HepG2 (cell line): ENCODE measurements around the gene EPSTI1. TPM values are rescaled to one million over a fixed set of nuclear protein-coding genes. Genes with fewer than 3 reads are reported as not detected.

Experiments
- ATAC-seq: fragments of 200-7000 bp; cut with Tn5 transposase; 3 replicates; pipeline ENCODE4 v1.9.1; 2020; ENCODE audit warnings: mild to moderate bottlenecking, moderate library complexity
- BruUV-seq: library from RNA; stranded (reverse); fragments of 400-500 nt; replicated peaks from 2 replicates; lab custom pipeline; 2021; lab: Mats Ljungman, UMichigan
- CTCF ChIA-PET: fragments of 300-600 bp; formaldehyde crosslinking; extraction: SDS; loops from one replicate; lab custom pipeline; 2021; ENCODE audit warnings: low total read pairs, inconsistent platforms, low intra/inter-chr PET ratio; lab: Yijun Ruan, JAX
- POLR2A ChIA-PET: fragments of 350-600 bp; sonication (Branson Sonifier 250); formaldehyde crosslinking; loops from one replicate; lab custom pipeline; 2020; ENCODE audit warnings: antibody characterized with exemption, inconsistent platforms; lab: Yijun Ruan, JAX
- DNase-seq: peaks from one replicate; pipeline ENCODE4 v3.0.0-alpha.2; 2015; ENCODE audit warnings: low spot score
- FAIRE-seq: peaks from 3 replicates; lab custom pipeline; 2011; peaks lifted over from hg19 to GRCh38; lab: Jason Lieb, UNC
- H2AFZ ChIP-seq: one replicate; pipeline ENCODE4 v1.6.1; 2011; ENCODE audit warnings: low read length, inconsistent platforms
- H3K27ac ChIP-seq: fragments of 300-600 bp; 3 replicates; pipeline ENCODE4 v1.8.0; 2011; ENCODE audit warnings: mixed run types, mild to moderate bottlenecking, mixed read lengths, low read length, inconsistent platforms; ENCODE audit not compliant: insufficient read depth; ENCODE audit errors: extremely low read length
- H3K27me3 ChIP-seq, 2 experiments: fragments of 200-600 bp in 1 of 2; 2 replicates in 1 of 2; 3 replicates in 1 of 2; pipeline versions ENCODE4 v1.6.0 to v1.8.0; 2011; ENCODE audit warnings: low read length in 2 of 2, mild to moderate bottlenecking in 2 of 2, moderate library complexity in 2 of 2, inconsistent platforms in 1 of 2; ENCODE audit not compliant: insufficient read depth in 2 of 2, control insufficient read depth in 1 of 2
- H3K36me3 ChIP-seq, 2 experiments: fragments of 200-600 bp in 1 of 2; replicated peaks in 1 of 2; 2 replicates in 1 of 2; 3 replicates in 1 of 2; pipeline versions ENCODE4 v1.5.1 to v1.8.0; 2011; ENCODE audit warnings: low read length in 2 of 2, inconsistent platforms in 1 of 2; ENCODE audit not compliant: insufficient read depth in 2 of 2, control insufficient read depth in 1 of 2
- H3K4me1 ChIP-seq: 2 replicates; pipeline ENCODE4 v1.5.1; 2012; ENCODE audit warnings: low read length, inconsistent platforms; ENCODE audit not compliant: insufficient read depth
- H3K4me2 ChIP-seq: 2 replicates; pipeline ENCODE4 v1.6.0; 2011; ENCODE audit warnings: low read depth, low read length, inconsistent platforms
- H3K4me3 ChIP-seq, 3 experiments: fragments of 200-600 bp in 1 of 3; sonication (generic), shearing (Covaris generic) in 1 of 3; replicated peaks in 1 of 3; 2 replicates each; pipeline ENCODE4 v1.5.1; 2011 to 2016; ENCODE audit warnings: low read length in 3 of 3, inconsistent platforms in 2 of 3, low read depth in 2 of 3, mild to moderate bottlenecking in 2 of 3, control low read depth in 1 of 3, mixed read lengths in 1 of 3; ENCODE audit not compliant: insufficient read depth in 1 of 3
- H3K79me2 ChIP-seq: one replicate; pipeline ENCODE4 v1.6.1; 2011; ENCODE audit warnings: low read length, inconsistent platforms; ENCODE audit not compliant: insufficient read depth
- H3K9ac ChIP-seq: 2 replicates; pipeline ENCODE4 v1.6.0; 2011; ENCODE audit warnings: mild to moderate bottlenecking, low read depth, low read length, inconsistent platforms; ENCODE audit not compliant: insufficient read depth
- H3K9me3 ChIP-seq: 2 replicates; pipeline ENCODE4 v1.5.1; 2012; ENCODE audit warnings: mild to moderate bottlenecking, low read length
- H4K20me1 ChIP-seq: 2 replicates; pipeline ENCODE4 v1.6.0; 2011; ENCODE audit warnings: inconsistent platforms, mild to moderate bottlenecking, low read length, moderate library complexity; ENCODE audit not compliant: insufficient read depth
- ARNTL ChIP-seq: sonication (generic); formaldehyde crosslinking; IDR thresholded peaks from 2 replicates; pipeline ENCODE4 v1.4.0; 2020; ENCODE audit warnings: mild to moderate bottlenecking, missing genetic modification reagents
- ATRX ChIP-seq: sonication (generic); formaldehyde crosslinking; IDR thresholded peaks from 2 replicates; pipeline ENCODE4 v1.4.0; 2020; ENCODE audit warnings: missing genetic modification reagents, borderline replicate concordance
- ELF4 ChIP-seq: sonication (generic); formaldehyde crosslinking; IDR thresholded peaks from 2 replicates; pipeline ENCODE4 v1.5.0; 2020; ENCODE audit warnings: missing genetic modification reagents, mild to moderate bottlenecking, moderate library complexity, borderline replicate concordance
- GATAD2A ChIP-seq: IDR thresholded peaks from 2 replicates; pipeline ENCODE4 v1.6.1; 2016
- MLLT10 ChIP-seq: sonication (generic); formaldehyde crosslinking; IDR thresholded peaks from 2 replicates; pipeline ENCODE4 v1.4.0; 2020; ENCODE audit warnings: missing genetic modification reagents
- SP140L ChIP-seq: sonication (generic); formaldehyde crosslinking; IDR thresholded peaks from 2 replicates; pipeline ENCODE4 v1.4.0; 2020; ENCODE audit warnings: missing genetic modification reagents, borderline replicate concordance
- TBX2 ChIP-seq: sonication (generic); formaldehyde crosslinking; IDR thresholded peaks from 2 replicates; pipeline ENCODE4 v1.5.0; 2020; ENCODE audit warnings: missing genetic modification reagents, mild to moderate bottlenecking, borderline replicate concordance
- XRCC5 ChIP-seq: fragments of 200-400 bp; formaldehyde crosslinking; optimal IDR thresholded peaks from 2 replicates; pipeline ENCODE3; 2017; ENCODE audit warnings: mild to moderate bottlenecking, low read length
- ZBTB21 ChIP-seq: sonication (generic); formaldehyde crosslinking; IDR thresholded peaks from 2 replicates; pipeline ENCODE4 v1.4.0; 2020; ENCODE audit warnings: missing genetic modification reagents
- ZNF20 ChIP-seq: sonication (generic); formaldehyde crosslinking; IDR thresholded peaks from 2 replicates; pipeline ENCODE4 v1.4.0; 2020; ENCODE audit warnings: mild to moderate bottlenecking, moderate library complexity, missing genetic modification reagents
- ZNF619 ChIP-seq: sonication (generic); formaldehyde crosslinking; IDR thresholded peaks from 2 replicates; pipeline ENCODE4 v1.4.0; 2020; ENCODE audit warnings: mild to moderate bottlenecking, missing genetic modification reagents
- ZNF629 ChIP-seq: sonication (generic); formaldehyde crosslinking; conservative IDR thresholded peaks from 2 replicates; pipeline ENCODE4 v1.5.0; 2020; ENCODE audit warnings: missing genetic modification reagents
- ZNF720 ChIP-seq: sonication (generic); formaldehyde crosslinking; IDR thresholded peaks from 2 replicates; pipeline ENCODE4 v1.4.0; 2020; ENCODE audit warnings: missing genetic modification reagents
- ZNF83 ChIP-seq: sonication (generic); formaldehyde crosslinking; IDR thresholded peaks from 2 replicates; pipeline ENCODE4 v1.4.0; 2020; ENCODE audit warnings: missing genetic modification reagents, mild to moderate bottlenecking, borderline replicate concordance
- WGBS: methylation state at CpG from one replicate; pipeline ENCODE4 v1.1.6; 2017; ENCODE audit warnings: low lambda C conversion rate; 5-methylcytosine and 5-hydroxymethylcytosine counted together
- in situ Hi-C: cut with HindIII; loops from 2 replicates; pipeline ENCODE4 v1.10.0; 2017; ENCODE audit warnings: low pct_unique_long_range_greater_than_20kb; ENCODE audit not compliant: extremely low pct_ligation_motif_present
- intact Hi-C: fragments of 100-400 bp; cut with micrococcal nuclease; formaldehyde crosslinking; loops from one replicate; pipeline ENCODE4 v1.10.0; 2022; ENCODE audit not compliant: unreplicated experiment
- polyA plus RNA-seq, 8 experiments: library from polyadenylated mRNA; depleted of rRNA in 3 of 8; stranded (reverse) in 7 of 8; unstranded in 1 of 8; fragments of >200 nt; fragmentation: Illumina TruSeq in 4 of 8; extraction: Trizol in 4 of 8; gene quantifications; 2 replicates each; pipeline versions ENCODE4 v1.2.1 to v1.2.3, GENCODE V29; 2011 to 2016; ENCODE audit warnings: low read depth in 4 of 8, missing spikeins in 1 of 8, mixed read lengths in 1 of 8; ENCODE audit not compliant: insufficient read depth in 1 of 8
- total RNA-seq, 5 experiments: library from RNA; depleted of rRNA; stranded (reverse); fragments of >200 nt; fragmentation: Illumina TruSeq; extraction: Trizol; gene quantifications; 2 replicates each; pipeline ENCODE4 v1.2.3, GENCODE V29; 2016; ENCODE audit warnings: low read depth in 1 of 5
- TF ChIP-seq, protein P1 (sequence below): sonication (generic); formaldehyde crosslinking; IDR thresholded peaks from 2 replicates; pipeline ENCODE4 v1.8.0; 2022; ENCODE audit warnings: missing genetic modification reagents, low read depth, mild to moderate bottlenecking, borderline replicate concordance
- TF ChIP-seq, protein P2 (sequence below): sonication (generic); formaldehyde crosslinking; IDR thresholded peaks from 2 replicates; pipeline ENCODE4 v1.4.0; 2020; ENCODE audit warnings: mild to moderate bottlenecking, missing genetic modification reagents
- TF ChIP-seq, protein P3 (sequence below): sonication (generic); formaldehyde crosslinking; IDR thresholded peaks from 2 replicates; pipeline ENCODE4 v1.4.0; 2020; ENCODE audit warnings: missing genetic modification reagents
- TF ChIP-seq, protein P4 (sequence below), 2 experiments: sonication (generic) in 1 of 2; formaldehyde crosslinking in 1 of 2; IDR thresholded peaks; 2 replicates each; pipeline versions ENCODE4 v1.4.0 to v1.6.1; 2016 to 2020; ENCODE audit warnings: borderline replicate concordance in 1 of 2, low read depth in 1 of 2, mild to moderate bottlenecking in 1 of 2, missing genetic modification reagents in 1 of 2

Gene EPSTI1
- total and polyA plus RNA-seq, 2 of the 13 experiments (the other 11 are each of a cell fraction or from before 2014, with no cell fraction given) = 0.03 TPM; not detected in 1

DNA sequence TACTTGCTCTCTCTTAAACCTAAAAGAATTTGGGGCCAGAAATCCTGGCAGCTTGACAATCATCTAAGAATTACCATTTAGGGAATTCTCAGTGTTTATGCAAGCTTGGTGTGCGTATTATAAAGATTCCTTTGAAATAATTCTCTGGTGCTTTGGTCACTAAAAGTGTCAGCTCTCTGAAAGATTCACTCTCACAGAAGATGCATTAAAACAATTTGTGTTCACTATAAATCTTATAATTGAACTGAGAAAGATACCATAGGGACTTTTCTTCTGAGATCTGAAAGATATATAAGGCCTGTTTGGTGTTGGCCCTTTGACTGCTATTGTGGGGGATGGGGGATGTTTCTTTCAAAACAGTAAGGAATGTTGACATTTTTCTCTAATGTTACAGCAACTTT, 27.3 kb downstream of the EPSTI1 start:
- Histone ChIP-seq H3K4me3 (no peak overlapping the region), H3K36me3 (no peaks in the 10 kb centered on the region), H3K9me3 (no peaks in the 10 kb centered on the region), H3K79me2 (no peaks in the 10 kb centered on the region), H4K20me1 (no peaks in the 10 kb centered on the region), H2AFZ (no peak overlapping the region), H3K27me3 (no peaks in the 10 kb centered on the region), H3K9ac (no peak overlapping the region), H3K4me2 (no peak overlapping the region), H3K27ac (no peak overlapping the region), H3K4me1 (no peaks in the 10 kb centered on the region)
- 100% methylated on average over 1 of the region's 1 CpG for WGBS
- ChIA-PET POLR2A (no interaction called here), CTCF (no interaction called here)
- in situ Hi-C loops = loop anchor here (25.0 kb wide), 1 partner anchor 848 kb away; no protein-coding TSS in a partner anchor
- ATAC-seq (no peak), FAIRE-seq (no peak), DNase-seq (no peak)
- no TSS peak for BruUV-seq
- intact Hi-C loops = no loop called here
- TF ChIP-seq XRCC5 (no peak), MLLT10 (CRISPR knock-in tag) (no peak), TBX2 (CRISPR knock-in tag) (no peak), ARNTL (no peak), ZNF629 (CRISPR knock-in tag) (no peak), GATAD2A (CRISPR knock-in tag) (no peak), ELF4 (CRISPR knock-in tag) (no peak), ZNF83 (CRISPR knock-in tag) (no peak), ZNF720 (CRISPR knock-in tag) (no peak), ZNF619 (CRISPR knock-in tag) (no peak), ATRX (no peak), ZBTB21 (CRISPR knock-in tag) (no peak), ZNF20 (CRISPR knock-in tag) (no peak), SP140L (CRISPR knock-in tag) (no peak)
- TF ChIP-seq, protein P1, sequence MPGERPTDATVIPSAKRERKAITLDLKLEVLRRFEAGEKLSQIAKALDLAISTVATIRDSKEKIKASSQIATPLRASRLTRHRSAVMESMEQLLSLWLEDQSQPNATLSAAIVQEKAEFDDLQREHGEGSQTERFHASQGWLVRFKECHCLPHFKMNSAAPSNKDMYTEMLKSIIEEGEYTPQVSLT (CRISPR knock-in tag) = no peak
- TF ChIP-seq, protein P2, sequence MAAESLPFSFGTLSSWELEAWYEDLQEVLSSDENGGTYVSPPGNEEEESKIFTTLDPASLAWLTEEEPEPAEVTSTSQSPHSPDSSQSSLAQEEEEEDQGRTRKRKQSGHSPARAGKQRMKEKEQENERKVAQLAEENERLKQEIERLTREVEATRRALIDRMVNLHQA (CRISPR knock-in tag) = no peak
- TF ChIP-seq, protein P3, sequence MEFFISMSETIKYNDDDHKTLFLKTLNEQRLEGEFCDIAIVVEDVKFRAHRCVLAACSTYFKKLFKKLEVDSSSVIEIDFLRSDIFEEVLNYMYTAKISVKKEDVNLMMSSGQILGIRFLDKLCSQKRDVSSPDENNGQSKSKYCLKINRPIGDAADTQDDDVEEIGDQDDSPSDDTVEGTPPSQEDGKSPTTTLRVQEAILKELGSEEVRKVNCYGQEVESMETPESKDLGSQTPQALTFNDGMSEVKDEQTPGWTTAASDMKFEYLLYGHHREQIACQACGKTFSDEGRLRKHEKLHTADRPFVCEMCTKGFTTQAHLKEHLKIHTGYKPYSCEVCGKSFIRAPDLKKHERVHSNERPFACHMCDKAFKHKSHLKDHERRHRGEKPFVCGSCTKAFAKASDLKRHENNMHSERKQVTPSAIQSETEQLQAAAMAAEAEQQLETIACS (CRISPR knock-in tag) = no peak
- TF ChIP-seq, protein P4, sequence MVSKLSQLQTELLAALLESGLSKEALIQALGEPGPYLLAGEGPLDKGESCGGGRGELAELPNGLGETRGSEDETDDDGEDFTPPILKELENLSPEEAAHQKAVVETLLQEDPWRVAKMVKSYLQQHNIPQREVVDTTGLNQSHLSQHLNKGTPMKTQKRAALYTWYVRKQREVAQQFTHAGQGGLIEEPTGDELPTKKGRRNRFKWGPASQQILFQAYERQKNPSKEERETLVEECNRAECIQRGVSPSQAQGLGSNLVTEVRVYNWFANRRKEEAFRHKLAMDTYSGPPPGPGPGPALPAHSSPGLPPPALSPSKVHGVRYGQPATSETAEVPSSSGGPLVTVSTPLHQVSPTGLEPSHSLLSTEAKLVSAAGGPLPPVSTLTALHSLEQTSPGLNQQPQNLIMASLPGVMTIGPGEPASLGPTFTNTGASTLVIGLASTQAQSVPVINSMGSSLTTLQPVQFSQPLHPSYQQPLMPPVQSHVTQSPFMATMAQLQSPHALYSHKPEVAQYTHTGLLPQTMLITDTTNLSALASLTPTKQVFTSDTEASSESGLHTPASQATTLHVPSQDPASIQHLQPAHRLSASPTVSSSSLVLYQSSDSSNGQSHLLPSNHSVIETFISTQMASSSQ (IDR thresholded peaks at IDR 0.05; ENCODE audit: low read depth) = no peak
- TF ChIP-seq, protein P4 (CRISPR knock-in tag; IDR thresholded peaks at IDR 0.05; ENCODE audit: borderline replicate concordance) = no peak
